HCT116 (cell line): ENCODE results near the gene TANC1.

Experiments used
- CEBPB ChIP-seq: IDR thresholded peaks from 2 replicates; pipeline ENCODE4 v1.6.1; 2012; ENCODE audit warnings: low read depth
- EGR1 ChIP-seq: IDR thresholded peaks from 2 replicates; pipeline ENCODE4 v1.6.1; 2012; ENCODE audit warnings: low read depth
- EZH2 ChIP-seq: fragments of 200-600 bp; sonication (generic); IDR thresholded peaks from 2 replicates; pipeline ENCODE4 v1.6.1; 2017; ENCODE audit warnings: antibody characterized with exemption, mixed run types
- EZH2phosphoT487 ChIP-seq: fragments of 200-600 bp; IDR thresholded peaks from 2 replicates; pipeline ENCODE4 v1.6.1; 2018; ENCODE audit warnings: antibody characterized with exemption, borderline replicate concordance
- POLR2A ChIP-seq: IDR thresholded peaks from 2 replicates; pipeline ENCODE4 v1.7.0; 2011; ENCODE audit warnings: borderline replicate concordance; ENCODE audit not compliant: insufficient read depth, insufficient read length; ENCODE audit errors: extremely low read depth
- POLR2AphosphoS5 ChIP-seq: IDR thresholded peaks from 2 replicates; pipeline ENCODE4 v1.6.1; 2011; ENCODE audit warnings: mild to moderate bottlenecking, low read depth, low read length, moderate library complexity
- RAD21 ChIP-seq: IDR thresholded peaks from 2 replicates; pipeline ENCODE4 v1.6.1; 2012; ENCODE audit warnings: low read depth, mild to moderate bottlenecking
- TF ChIP-seq, protein P1 (sequence below), 3 experiments: fragments of 200-600 bp in 1 of 3; sonication (generic) in 1 of 3; IDR thresholded peaks in 2 of 3; conservative IDR thresholded peaks in 1 of 3; 2 replicates each; pipeline ENCODE4 v1.5.1; 2012 to 2017; ENCODE audit warnings: low read depth in 2 of 3, low read length in 2 of 3, antibody characterized with exemption in 1 of 3, borderline replicate concordance in 1 of 3, control low read depth in 1 of 3, mild to moderate bottlenecking in 1 of 3, mixed read lengths in 1 of 3, mixed run types in 1 of 3, moderate library complexity in 1 of 3; ENCODE audit not compliant: insufficient read depth in 1 of 3
- TF ChIP-seq, protein P2 (sequence below): IDR thresholded peaks from 2 replicates; pipeline ENCODE4 v1.6.1; 2011; ENCODE audit warnings: mild to moderate bottlenecking, low read length, moderate library complexity; ENCODE audit not compliant: insufficient replicate concordance; ENCODE audit errors: extremely low read depth
- TF ChIP-seq, protein P3 (sequence below): IDR thresholded peaks from 2 replicates; pipeline ENCODE4 v1.6.1; 2012

DNA sequence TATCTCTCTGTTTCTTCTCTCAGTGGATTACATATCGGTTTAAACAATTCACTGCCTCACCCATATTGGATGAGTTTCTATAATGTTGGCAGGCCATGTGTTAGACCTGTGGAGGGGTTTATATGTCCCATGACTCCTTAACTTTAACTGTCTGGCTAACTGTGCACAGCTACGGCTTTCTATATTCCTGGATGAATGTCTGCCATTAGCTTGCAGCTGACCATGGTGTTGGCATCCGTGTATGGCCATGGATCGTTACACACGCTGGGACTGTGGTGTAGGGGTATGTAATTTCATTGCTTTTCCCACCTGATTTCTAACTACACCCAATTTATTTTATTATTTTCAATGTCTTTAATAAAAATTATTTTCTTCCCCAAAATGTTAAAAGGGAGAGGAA is 3.3 kb upstream of the TANC1 start:
- TF ChIP-seq, protein P1, sequence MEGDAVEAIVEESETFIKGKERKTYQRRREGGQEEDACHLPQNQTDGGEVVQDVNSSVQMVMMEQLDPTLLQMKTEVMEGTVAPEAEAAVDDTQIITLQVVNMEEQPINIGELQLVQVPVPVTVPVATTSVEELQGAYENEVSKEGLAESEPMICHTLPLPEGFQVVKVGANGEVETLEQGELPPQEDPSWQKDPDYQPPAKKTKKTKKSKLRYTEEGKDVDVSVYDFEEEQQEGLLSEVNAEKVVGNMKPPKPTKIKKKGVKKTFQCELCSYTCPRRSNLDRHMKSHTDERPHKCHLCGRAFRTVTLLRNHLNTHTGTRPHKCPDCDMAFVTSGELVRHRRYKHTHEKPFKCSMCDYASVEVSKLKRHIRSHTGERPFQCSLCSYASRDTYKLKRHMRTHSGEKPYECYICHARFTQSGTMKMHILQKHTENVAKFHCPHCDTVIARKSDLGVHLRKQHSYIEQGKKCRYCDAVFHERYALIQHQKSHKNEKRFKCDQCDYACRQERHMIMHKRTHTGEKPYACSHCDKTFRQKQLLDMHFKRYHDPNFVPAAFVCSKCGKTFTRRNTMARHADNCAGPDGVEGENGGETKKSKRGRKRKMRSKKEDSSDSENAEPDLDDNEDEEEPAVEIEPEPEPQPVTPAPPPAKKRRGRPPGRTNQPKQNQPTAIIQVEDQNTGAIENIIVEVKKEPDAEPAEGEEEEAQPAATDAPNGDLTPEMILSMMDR (IDR thresholded peaks at IDR 0.05 in 2 of 3, conservative IDR thresholded peaks at IDR 0.05 in 1 of 3; ENCODE audit: borderline replicate concordance in 1 of 3, insufficient read depth in 1 of 3, low read depth in 2 of 3, low read length in 2 of 3) = no peak
- TF ChIP-seq, protein P2, sequence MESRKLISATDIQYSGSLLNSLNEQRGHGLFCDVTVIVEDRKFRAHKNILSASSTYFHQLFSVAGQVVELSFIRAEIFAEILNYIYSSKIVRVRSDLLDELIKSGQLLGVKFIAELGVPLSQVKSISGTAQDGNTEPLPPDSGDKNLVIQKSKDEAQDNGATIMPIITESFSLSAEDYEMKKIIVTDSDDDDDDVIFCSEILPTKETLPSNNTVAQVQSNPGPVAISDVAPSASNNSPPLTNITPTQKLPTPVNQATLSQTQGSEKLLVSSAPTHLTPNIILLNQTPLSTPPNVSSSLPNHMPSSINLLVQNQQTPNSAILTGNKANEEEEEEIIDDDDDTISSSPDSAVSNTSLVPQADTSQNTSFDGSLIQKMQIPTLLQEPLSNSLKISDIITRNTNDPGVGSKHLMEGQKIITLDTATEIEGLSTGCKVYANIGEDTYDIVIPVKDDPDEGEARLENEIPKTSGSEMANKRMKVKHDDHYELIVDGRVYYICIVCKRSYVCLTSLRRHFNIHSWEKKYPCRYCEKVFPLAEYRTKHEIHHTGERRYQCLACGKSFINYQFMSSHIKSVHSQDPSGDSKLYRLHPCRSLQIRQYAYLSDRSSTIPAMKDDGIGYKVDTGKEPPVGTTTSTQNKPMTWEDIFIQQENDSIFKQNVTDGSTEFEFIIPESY = no peak
- TF ChIP-seq, protein P3, sequence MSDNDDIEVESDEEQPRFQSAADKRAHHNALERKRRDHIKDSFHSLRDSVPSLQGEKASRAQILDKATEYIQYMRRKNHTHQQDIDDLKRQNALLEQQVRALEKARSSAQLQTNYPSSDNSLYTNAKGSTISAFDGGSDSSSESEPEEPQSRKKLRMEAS = no peak
- TF ChIP-seq EZH2 (no peak), EGR1 (no peak), POLR2A (no peak), RAD21 (no peak), POLR2AphosphoS5 (no peak), EZH2phosphoT487 (no peak), CEBPB (no peak)
